Memory B cell (primary cell): ENCODE data around the gene CEP85.

Source experiments
- ATAC-seq: fragments of 150-1000 bp; cut with Tn5 transposase; 2 replicates; pipeline ENCODE4 v1.10.0; 2021; ENCODE audit warnings: low read depth, mild to moderate bottlenecking, moderate library complexity
- DNase-seq, 2 donors: peaks; one replicate each; pipeline ENCODE4 v3.0.0; 2022; ENCODE audit warnings: low spot score in 2 of 2
- H3K27ac Mint-ChIP-seq: one replicate; pipeline ENCODE4 v1.8.0; 2022; ENCODE audit warnings: mild to moderate bottlenecking, moderate library complexity, mixed read lengths
- H3K27me3 Mint-ChIP-seq: one replicate; pipeline ENCODE4 v1.8.0; 2022; ENCODE audit warnings: mixed read lengths
- H3K36me3 Mint-ChIP-seq: one replicate; pipeline ENCODE4 v1.8.0; 2022; ENCODE audit warnings: mild to moderate bottlenecking, mixed read lengths
- H3K4me1 Mint-ChIP-seq: one replicate; pipeline ENCODE4 v1.8.0; 2022; ENCODE audit warnings: mixed read lengths
- H3K4me3 Mint-ChIP-seq: one replicate; pipeline ENCODE4 v1.8.0; 2022; ENCODE audit warnings: mild to moderate bottlenecking, moderate library complexity, mixed read lengths
- H3K9me3 Mint-ChIP-seq: one replicate; pipeline ENCODE4 v1.8.0; 2022; ENCODE audit warnings: mixed read lengths

Gene CEP85, protein sequence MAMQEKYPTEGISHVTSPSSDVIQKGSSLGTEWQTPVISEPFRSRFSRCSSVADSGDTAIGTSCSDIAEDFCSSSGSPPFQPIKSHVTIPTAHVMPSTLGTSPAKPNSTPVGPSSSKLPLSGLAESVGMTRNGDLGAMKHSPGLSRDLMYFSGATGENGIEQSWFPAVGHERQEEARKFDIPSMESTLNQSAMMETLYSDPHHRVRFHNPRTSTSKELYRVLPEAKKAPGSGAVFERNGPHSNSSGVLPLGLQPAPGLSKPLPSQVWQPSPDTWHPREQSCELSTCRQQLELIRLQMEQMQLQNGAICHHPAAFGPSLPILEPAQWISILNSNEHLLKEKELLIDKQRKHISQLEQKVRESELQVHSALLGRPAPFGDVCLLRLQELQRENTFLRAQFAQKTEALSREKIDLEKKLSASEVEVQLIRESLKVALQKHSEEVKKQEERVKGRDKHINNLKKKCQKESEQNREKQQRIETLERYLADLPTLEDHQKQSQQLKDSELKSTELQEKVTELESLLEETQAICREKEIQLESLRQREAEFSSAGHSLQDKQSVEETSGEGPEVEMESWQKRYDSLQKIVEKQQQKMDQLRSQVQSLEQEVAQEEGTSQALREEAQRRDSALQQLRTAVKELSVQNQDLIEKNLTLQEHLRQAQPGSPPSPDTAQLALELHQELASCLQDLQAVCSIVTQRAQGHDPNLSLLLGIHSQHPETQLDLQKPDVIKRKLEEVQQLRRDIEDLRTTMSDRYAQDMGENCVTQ

DNA sequence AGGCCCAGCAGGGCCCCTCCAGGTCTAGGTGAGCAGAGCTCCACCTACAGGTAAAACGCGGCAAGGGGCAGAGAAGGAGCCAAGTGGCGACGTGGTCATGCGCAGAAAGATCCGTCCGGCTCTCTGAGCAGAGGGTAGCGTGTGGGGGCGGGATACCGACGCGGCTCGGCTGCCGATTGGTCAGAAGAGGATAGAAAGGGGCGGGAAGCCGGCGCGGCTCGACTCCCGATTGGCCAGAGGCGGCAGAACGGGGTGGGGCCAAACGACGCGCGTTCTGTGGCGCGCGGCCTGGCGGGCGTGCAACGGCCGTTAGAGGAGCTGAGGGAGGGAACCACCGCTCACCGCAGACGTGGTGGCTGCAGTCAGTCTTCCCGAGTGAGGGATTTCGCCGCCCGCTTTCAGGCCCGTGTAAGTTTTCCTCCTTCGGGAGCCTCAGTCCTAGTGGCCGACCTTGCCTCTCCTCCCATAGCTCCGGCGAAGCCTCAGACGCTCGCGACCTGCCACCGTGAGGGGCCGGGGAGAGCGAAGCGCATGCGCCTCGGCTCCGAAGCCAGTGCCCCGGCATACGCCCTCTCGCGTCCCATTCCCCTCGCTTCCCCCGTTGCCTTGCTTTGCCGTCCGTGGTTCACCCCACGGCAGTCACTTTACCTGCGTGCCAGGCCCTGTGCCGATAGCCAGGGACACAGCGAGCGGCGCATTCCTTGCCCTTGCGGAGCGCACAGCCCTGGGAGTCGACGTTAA, at the start of gene CEP85:
CEP85 (plus strand) TSS at position 298 of the 741 bp plus-strand sequence. CDS start 5,584 bp downstream, outside the sequence.
- peak within 1 kb of the TSS; percentile 97 for H3K4me3 Mint-ChIP-seq
- no peaks in the 10 kb centered on the region for H3K9me3 Mint-ChIP-seq
- ATAC-seq (peak; percentile 90), DNase-seq (peak; percentile 96 to 98)
- peaks cover 23% of the 10 kb centered on the region for H3K4me1 Mint-ChIP-seq
- no peaks in the 10 kb centered on the region for H3K36me3 Mint-ChIP-seq
- peak within 1 kb of the TSS; percentile 83 for H3K27ac Mint-ChIP-seq
- no peaks in the 10 kb centered on the region for H3K27me3 Mint-ChIP-seq

DNA sequence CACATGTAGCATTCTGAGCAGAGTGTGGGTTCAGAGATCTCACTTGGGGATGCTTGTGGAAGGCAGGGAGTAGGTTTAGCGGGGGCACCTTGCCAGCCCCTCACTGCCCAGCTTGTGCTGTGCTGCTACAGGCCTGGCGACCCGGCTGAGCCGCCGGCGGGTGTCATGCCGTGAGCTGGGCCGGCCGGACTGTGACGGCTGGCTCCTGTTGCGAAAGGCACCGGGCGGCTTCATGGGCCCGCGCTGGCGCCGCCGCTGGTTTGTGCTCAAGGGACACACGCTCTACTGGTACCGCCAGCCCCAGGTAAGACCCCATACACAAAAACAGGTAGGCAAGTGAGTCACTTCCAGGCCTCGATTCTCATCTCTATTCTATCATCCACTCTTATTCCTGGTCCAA, 49.1 kb upstream of the CEP85 start:
- DNase-seq (no peak), ATAC-seq (no peak)
- Mint-ChIP-seq H3K27ac (no peak overlapping the region), H3K36me3 (no peaks in the 10 kb centered on the region), H3K9me3 (no peaks in the 10 kb centered on the region), H3K4me3 (no peak overlapping the region), H3K4me1 (no peaks in the 10 kb centered on the region), H3K27me3 (no peaks in the 10 kb centered on the region)

DNA sequence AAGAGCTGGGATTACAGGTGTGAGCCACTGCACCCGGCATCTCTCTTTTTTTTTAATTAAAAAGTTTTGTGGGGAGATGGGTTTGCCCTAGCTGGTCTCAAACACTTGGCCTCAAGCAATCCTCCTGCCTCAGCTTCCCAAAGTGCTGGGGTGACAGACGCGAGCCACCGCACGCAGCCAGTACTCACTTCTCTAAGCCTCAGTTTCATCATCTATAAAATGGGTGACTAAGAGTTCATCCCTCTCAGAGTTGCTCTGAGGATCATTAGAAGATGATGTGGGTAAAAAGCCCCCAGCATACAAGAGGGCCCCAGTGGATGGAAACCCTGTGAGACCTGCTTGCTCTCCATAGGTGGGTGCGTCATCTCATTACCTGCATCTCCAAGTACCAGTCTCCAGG, 46.1 kb upstream of the CEP85 start:
- Mint-ChIP-seq H3K4me3 (no peak overlapping the region), H3K36me3 (no peaks in the 10 kb centered on the region), H3K27ac (no peak overlapping the region), H3K27me3 (peaks cover 2% of the 10 kb centered on the region), H3K9me3 (no peaks in the 10 kb centered on the region), H3K4me1 (no peaks in the 10 kb centered on the region)
- no peak for DNase-seq
- ATAC-seq = no peak

DNA sequence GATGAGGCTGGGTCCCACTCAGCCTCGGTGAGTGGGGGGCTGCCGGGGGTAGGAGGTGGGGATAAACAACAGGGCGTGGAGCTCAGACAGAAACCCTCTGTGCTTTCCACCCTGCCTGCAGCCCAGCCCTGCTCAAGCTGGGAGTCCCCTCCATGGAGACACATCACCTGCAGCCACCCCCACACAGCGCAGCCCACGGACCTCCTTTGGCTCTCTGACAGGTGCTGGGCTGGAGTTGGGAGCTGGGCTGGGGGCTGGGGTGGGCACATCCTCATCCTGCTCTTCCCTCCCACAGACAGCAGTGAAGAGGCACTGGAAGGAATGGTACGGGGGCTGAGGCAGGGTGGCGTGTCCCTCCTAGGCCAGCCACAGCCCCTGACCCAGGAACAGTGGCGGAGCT, 45.5 kb upstream of the CEP85 start:
- no peaks in the 10 kb centered on the region for H3K4me1 Mint-ChIP-seq
- H3K9me3 Mint-ChIP-seq = no peaks in the 10 kb centered on the region
- no peak overlapping the region for H3K27ac Mint-ChIP-seq
- no peaks in the 10 kb centered on the region for H3K36me3 Mint-ChIP-seq
- ATAC-seq = no peak
- H3K27me3 Mint-ChIP-seq = peaks cover 2% of the 10 kb centered on the region
- no peak for DNase-seq
- no peak overlapping the region for H3K4me3 Mint-ChIP-seq

DNA sequence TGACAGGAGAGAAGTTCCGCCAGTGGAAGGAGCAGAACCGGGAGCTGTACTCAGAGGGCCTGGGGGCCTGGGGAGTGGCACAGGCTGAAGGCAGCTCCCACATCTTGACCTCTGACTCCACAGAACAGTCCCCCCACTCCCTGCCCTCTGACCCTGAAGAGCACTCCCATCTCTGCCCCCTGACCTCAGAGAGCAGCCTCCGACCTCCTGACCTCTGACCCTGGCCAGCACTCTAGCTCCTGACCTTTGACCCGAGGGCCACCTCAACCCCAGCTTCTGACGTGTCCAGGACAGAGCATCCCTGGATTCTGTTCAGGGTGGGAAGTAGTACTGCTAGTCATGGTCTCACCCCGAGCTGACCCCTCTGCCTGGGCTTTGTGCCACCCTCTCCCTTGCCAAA, 44.7 kb upstream of the CEP85 start:
- Mint-ChIP-seq H3K36me3 (no peaks in the 10 kb centered on the region), H3K9me3 (no peaks in the 10 kb centered on the region), H3K4me1 (no peaks in the 10 kb centered on the region), H3K27me3 (peaks cover 4% of the 10 kb centered on the region), H3K27ac (no peak overlapping the region), H3K4me3 (no peak overlapping the region)
- DNase-seq (no peak), ATAC-seq (no peak)

DNA sequence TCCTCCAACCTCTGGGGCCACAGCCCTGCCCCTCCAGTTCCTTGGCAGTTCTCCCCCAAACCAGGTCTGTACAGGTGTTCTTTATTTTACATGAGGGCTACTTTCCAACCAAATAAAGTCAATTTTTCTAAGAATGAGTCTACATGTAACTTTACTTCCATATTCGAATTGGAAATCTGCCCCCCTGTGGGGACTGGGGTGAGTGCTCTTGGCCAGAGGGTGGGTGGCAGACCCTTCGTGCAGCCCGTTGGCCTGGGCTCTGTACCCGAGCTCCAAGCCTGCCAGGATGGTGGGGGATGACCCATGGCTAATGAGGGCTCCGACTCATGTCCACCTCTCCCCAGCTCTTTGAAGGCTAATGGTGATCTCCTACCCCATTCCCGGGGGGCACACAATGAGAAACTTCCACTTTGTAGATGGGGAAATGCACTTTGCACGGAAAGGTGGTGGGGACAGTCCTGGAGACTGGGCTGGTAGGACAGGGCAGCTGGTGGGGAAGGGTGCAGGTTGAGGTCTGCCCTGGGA, 44.2 kb upstream of the CEP85 start:
- Mint-ChIP-seq H3K9me3 (no peaks in the 10 kb centered on the region), H3K4me3 (no peak overlapping the region), H3K27ac (no peak overlapping the region), H3K27me3 (peaks cover 4% of the 10 kb centered on the region), H3K4me1 (no peaks in the 10 kb centered on the region), H3K36me3 (no peaks in the 10 kb centered on the region)
- no peak for DNase-seq
- no peak for ATAC-seq

DNA sequence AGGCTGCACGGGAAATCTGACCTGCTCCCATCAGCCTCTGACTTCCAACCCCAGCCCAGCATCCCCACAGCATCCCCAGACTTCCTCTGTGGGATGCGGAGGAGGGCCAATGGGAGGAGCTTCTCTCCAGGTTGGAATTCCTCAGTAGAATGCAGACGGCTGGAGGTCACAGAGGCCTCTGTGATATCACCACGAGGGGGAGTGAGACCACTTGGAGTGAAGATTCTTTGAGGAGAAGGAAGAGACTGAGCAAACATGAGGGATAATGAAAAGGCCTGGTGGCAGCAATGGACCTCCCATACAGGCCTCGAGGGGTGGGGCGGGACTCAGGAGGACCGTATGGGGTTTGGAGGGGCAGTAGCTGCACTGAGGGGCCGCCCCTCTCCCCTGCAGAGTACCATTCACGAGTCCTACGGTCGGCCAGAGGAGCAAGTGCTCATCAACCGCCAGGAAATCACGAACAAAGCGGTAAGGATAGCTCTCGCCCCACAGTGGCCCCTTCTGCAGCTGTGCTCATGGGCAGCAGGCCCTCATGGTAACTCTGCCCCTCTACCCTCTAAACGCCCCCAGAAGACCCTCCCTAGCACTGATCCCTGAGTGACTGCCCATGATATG, 43.5 kb upstream of the CEP85 start, which contains the start of gene CATSPER4:
CATSPER4 (plus strand) TSS at position 230 of the 615 bp plus-strand sequence; CDS start at position 256, 26 bp downstream.
- Mint-ChIP-seq H3K9me3 (no peaks in the 10 kb centered on the region), H3K27ac (no peak within 1 kb of the TSS), H3K36me3 (no peaks in the 10 kb centered on the region), H3K27me3 (peaks cover 4% of the 10 kb centered on the region), H3K4me1 (no peaks in the 10 kb centered on the region), H3K4me3 (no peak within 1 kb of the TSS)
- ATAC-seq = no peak
- no peak for DNase-seq

DNA sequence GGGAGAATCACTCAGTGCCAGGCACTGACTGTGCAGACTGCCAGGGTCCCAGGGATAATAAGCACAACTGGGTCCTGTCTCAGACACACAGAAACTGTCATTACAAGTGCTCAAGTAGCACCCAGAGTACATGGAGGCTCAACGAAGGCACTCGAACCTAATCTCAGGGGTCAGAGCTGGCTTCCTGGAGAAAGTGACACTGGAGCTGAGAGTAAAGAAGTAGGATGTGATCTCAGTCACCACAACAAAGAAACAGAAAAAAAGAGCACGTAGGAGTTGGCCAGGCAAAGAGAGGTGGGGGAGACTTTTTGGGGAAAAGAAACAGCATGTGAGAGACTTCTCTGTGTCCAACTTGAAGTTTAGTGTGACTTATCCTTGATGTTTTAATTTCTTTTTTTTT, 42.3 kb upstream of the CEP85 start:
- Mint-ChIP-seq H3K27ac (no peak overlapping the region), H3K9me3 (no peaks in the 10 kb centered on the region), H3K27me3 (peaks cover 4% of the 10 kb centered on the region), H3K4me3 (no peak overlapping the region), H3K4me1 (no peaks in the 10 kb centered on the region), H3K36me3 (no peaks in the 10 kb centered on the region)
- DNase-seq = no peak
- no peak for ATAC-seq

DNA sequence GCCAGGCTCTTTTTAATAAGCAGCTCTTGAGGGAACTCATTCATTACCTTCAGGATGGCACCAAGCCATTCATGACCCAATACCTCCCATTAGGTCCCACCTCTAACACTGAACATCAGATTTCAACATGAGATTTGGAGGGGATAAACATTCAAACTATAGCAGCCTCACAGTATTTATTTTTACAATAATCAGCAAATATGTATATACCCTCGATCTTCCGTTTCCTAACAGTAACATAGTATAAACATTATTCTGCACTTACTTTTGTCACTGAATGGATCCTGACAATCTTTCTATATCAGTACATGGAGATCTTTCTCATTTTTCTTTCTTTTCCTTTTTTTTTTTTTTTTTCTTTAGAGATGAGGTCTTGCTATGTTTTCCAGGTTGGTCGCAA, 38.2 kb upstream of the CEP85 start:
- ATAC-seq (no peak), DNase-seq (no peak)
- no peak overlapping the region for H3K27ac Mint-ChIP-seq
- no peaks in the 10 kb centered on the region for H3K36me3 Mint-ChIP-seq
- no peaks in the 10 kb centered on the region for H3K9me3 Mint-ChIP-seq
- H3K4me3 Mint-ChIP-seq = no peak overlapping the region
- H3K27me3 Mint-ChIP-seq = peaks cover 10% of the 10 kb centered on the region
- H3K4me1 Mint-ChIP-seq = no peaks in the 10 kb centered on the region

DNA sequence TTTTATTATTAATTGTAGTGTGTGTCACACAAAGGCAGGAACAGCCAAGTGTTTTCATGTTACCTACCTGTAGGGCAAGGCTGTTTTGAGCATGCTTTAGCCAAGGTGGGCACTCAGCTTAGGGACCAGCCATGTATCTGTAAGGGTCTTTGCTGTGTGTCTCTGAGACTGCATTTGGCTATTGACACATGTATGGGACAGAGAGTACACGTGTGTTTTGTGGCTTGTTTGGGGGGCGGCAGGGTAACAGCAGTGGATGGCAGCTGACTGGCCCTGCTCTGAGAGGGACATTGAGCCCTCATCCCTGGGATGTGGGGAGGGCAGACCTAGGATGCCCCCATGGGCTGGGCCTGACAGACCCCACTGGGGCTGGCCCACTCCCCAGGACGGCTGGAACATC, 36.7 kb upstream of the CEP85 start:
- Mint-ChIP-seq H3K4me1 (peaks cover 2% of the 10 kb centered on the region), H3K9me3 (no peaks in the 10 kb centered on the region), H3K27me3 (peaks cover 10% of the 10 kb centered on the region), H3K27ac (no peak overlapping the region), H3K4me3 (no peak overlapping the region), H3K36me3 (no peaks in the 10 kb centered on the region)
- no peak for DNase-seq
- ATAC-seq = no peak

DNA sequence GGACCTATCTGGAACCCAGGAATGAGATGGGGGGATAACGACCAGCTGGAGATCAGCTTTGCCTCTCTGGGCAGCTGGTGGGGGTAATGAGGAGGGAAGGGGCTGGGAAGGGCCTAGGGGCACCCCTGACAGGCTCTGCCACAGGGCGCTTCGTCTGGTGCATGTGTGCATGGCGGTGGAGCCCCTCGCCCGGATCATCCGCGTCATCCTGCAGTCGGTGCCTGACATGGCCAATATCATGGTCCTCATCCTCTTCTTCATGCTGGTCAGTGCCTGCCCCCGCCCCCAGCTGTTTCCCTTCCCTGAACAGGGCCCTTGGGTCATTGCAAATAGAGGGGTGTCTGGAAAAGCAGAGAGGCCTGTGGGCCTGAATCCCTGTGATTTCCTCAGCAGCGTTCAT, 36.2 kb upstream of the CEP85 start:
- Mint-ChIP-seq H3K4me3 (no peak overlapping the region), H3K9me3 (no peaks in the 10 kb centered on the region), H3K36me3 (no peaks in the 10 kb centered on the region), H3K4me1 (peaks cover 2% of the 10 kb centered on the region), H3K27ac (no peak overlapping the region), H3K27me3 (peaks cover 10% of the 10 kb centered on the region)
- ATAC-seq (no peak), DNase-seq (no peak)

DNA sequence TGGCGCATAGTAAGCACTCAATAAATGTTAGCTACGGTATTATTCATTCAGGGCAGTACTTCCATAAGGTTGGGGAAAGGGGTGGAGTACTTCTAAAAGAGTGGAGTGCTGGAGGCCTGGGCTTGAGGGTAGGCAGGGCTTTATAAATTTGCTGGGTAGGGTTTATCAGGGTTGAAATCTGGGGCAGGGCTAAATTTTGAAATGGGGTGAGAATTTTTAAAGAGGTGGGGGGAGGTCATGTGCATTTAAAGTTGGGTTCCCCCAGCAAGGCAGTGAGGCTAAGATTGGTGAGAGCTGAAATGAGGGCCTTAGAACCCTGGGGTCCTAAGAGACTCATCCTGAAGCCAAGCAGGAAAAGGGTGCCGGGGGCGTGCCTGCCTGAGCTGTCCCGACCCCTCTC, 33.6 kb upstream of the CEP85 start:
- Mint-ChIP-seq H3K4me3 (no peak overlapping the region), H3K9me3 (no peaks in the 10 kb centered on the region), H3K36me3 (no peaks in the 10 kb centered on the region), H3K4me1 (peaks cover 2% of the 10 kb centered on the region), H3K27me3 (peaks cover 9% of the 10 kb centered on the region), H3K27ac (no peak overlapping the region)
- DNase-seq = no peak
- ATAC-seq = no peak

DNA sequence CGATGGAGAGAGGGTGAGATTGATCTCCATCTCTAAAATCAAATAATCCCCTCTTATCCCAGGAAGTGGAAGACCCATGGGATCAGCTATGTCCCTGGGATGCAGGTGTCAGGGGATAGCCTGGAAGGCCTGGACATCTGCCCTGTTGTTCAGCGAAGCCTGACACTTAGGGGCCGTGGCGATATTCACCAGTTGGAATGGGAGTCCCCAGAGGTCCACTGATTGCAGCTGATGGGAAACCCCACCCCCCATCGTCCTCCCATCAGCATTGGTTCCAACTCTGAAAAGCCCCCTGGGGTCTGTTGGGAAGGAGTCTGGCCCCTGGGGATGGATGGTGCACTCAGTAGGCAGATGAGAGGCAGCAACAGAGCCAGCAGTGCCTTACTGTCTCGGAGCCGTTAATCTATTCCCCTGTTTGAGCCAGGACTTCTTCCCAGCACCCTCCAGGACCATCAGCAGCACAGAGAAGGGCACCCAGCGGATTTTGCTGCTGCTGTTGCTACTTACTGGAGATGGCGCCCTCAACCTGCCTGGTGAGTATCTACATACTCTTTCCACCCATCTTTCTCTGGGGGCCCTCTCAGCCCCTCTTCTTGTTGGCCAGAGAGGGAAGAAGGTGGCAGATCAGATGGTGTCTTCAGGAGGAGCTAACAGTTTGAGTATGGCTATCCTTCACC, 30.2 kb upstream of the CEP85 start:
- Mint-ChIP-seq H3K9me3 (no peaks in the 10 kb centered on the region), H3K36me3 (no peaks in the 10 kb centered on the region), H3K27ac (no peak overlapping the region), H3K4me1 (peaks cover 2% of the 10 kb centered on the region), H3K27me3 (peaks cover 7% of the 10 kb centered on the region), H3K4me3 (no peak overlapping the region)
- DNase-seq (no peak), ATAC-seq (no peak)
